Panc1 (cell line): ENCODE measurements around the gene DHRS12.

ENCODE experiments used
- CTCF ChIP-seq: fragments of 450-650 bp; IDR thresholded peaks from 2 replicates; pipeline ENCODE4 v1.5.1; 2017; ENCODE audit warnings: mild to moderate bottlenecking
- POLR2AphosphoS5 ChIP-seq: IDR thresholded peaks from 2 replicates; pipeline ENCODE4 v1.6.1; 2012; ENCODE audit warnings: mild to moderate bottlenecking, low read depth, low read length, moderate library complexity
- REST ChIP-seq, 2 experiments: IDR thresholded peaks; 2 replicates each; pipeline ENCODE4 v1.6.1; 2011 to 2012; ENCODE audit warnings: low read depth in 2 of 2, control low read depth in 1 of 2, low read length in 1 of 2, mild to moderate bottlenecking in 1 of 2, moderate library complexity in 1 of 2; ENCODE audit not compliant: insufficient read depth in 1 of 2
- SIN3A ChIP-seq: IDR thresholded peaks from 2 replicates; pipeline ENCODE4 v1.6.1; 2012; ENCODE audit warnings: low read depth, mild to moderate bottlenecking, low read length, moderate library complexity, borderline replicate concordance; ENCODE audit not compliant: insufficient read depth
- TCF7L2 ChIP-seq: IDR thresholded peaks from 2 replicates; pipeline ENCODE4 v1.6.1; 2011; ENCODE audit warnings: mild to moderate bottlenecking, low read depth, low read length, inconsistent platforms

- TF ChIP-seq POLR2AphosphoS5 (no peak), CTCF (no peak), REST (IDR thresholded peaks at IDR 0.05; ENCODE audit: insufficient read depth in 1 of 2, low read depth in 2 of 2, low read length in 1 of 2) (no peak), SIN3A (no peak), TCF7L2 (no peak)
Measured at GRCh38 chr13:51746802-51747201, 57.2 kb downstream of the DHRS12 start.
